Heart left ventricle (tissue), 16 donors: ENCODE results near the gene SH3BP5L. TPM values are rescaled to one million over a fixed set of nuclear protein-coding genes. Genes with fewer than 3 reads are reported as not detected.

Experiments used
- ATAC-seq, 4 donors: fragments of 200-7000 bp; cut with Tn5 transposase; one replicate each; pipeline ENCODE4 v1.9.1; 2020 to 2022; ENCODE audit warnings: moderate library complexity in 4 of 4, mild to moderate bottlenecking in 3 of 4, moderate number of reproducible peaks in 1 of 4
- DNase-seq, 5 donors: peaks; one replicate each; pipeline ENCODE4 v3.0.0-alpha.2; 2020
- H3K27ac ChIP-seq, 12 donors: fragments of 200-600 bp; sonication (generic) in 4 of 12; one replicate each; pipeline versions ENCODE4 v1.5.0 to v1.8.0; 2016 to 2022; ENCODE audit warnings: mild to moderate bottlenecking in 2 of 12
- H3K27me3 ChIP-seq, 9 donors: fragments of 200-600 bp; sonication (generic) in 2 of 9; one replicate each; pipeline versions ENCODE4 v1.5.1 to v1.8.0; 2016 to 2022; ENCODE audit warnings: mild to moderate bottlenecking in 3 of 9
- H3K36me3 ChIP-seq, 9 donors: fragments of 200-600 bp; sonication (generic) in 2 of 9; one replicate each; pipeline versions ENCODE4 v1.5.0 to v1.8.0; 2018 to 2022; ENCODE audit warnings: mild to moderate bottlenecking in 2 of 9
- H3K4me1 ChIP-seq, 12 donors: fragments of 200-600 bp; sonication (generic) in 4 of 12; one replicate each; pipeline versions ENCODE4 v1.5.0 to v1.8.0; 2016 to 2022; ENCODE audit warnings: mild to moderate bottlenecking in 3 of 12
- H3K4me3 ChIP-seq, 12 donors: fragments of 200-600 bp; sonication (generic) in 4 of 12; one replicate each; pipeline versions ENCODE4 v1.5.0 to v1.8.0; 2017 to 2022; ENCODE audit warnings: mild to moderate bottlenecking in 9 of 12, moderate library complexity in 4 of 12
- H3K9me3 ChIP-seq, 12 donors: fragments of 200-600 bp; sonication (generic) in 4 of 12; one replicate each; pipeline versions ENCODE4 v1.5.0 to v1.8.0; 2016 to 2022; ENCODE audit warnings: mild to moderate bottlenecking in 1 of 12
- CTCF ChIP-seq, 12 donors: fragments of 200-600 bp; sonication (generic) in 4 of 12; IDR thresholded peaks; one replicate each; pipeline versions ENCODE4 v1.5.0 to v1.8.0; 2018 to 2022; ENCODE audit warnings: antibody characterized with exemption in 12 of 12, mild to moderate bottlenecking in 5 of 12
- POLR2A ChIP-seq, 2 donors: fragments of 450-650 bp; IDR thresholded peaks; one replicate each; pipeline ENCODE4 v1.6.1; 2017; ENCODE audit warnings: antibody characterized with exemption in 2 of 2, mild to moderate bottlenecking in 2 of 2, moderate library complexity in 2 of 2
- WGBS, 4 donors: extraction: QIAGEN DNeasy Blood & Tissue Kit in 2 of 4; methylation state at CpG; one replicate each; pipeline versions ENCODE4 v1.1.5 to v1.1.7; 2013 to 2018; 5-methylcytosine and 5-hydroxymethylcytosine counted together
- intact Hi-C, 10 donors: fragments of 100-400 bp; cut with DNase I; formaldehyde crosslinking; loops; one replicate each; pipeline versions ENCODE4 v1.11.1 to v1.14.2; 2022
- polyA plus RNA-seq, 2 donors: library from polyadenylated mRNA; stranded (reverse); fragments of 200-250 nt; gene quantifications; one replicate each; pipeline ENCODE4 v1.2.3, GENCODE V29; 2013
- total RNA-seq, 9 donors: library from RNA; depleted of rRNA in 2 of 9; stranded (reverse); fragments of >200 nt in 2 of 9; fragmentation: NEBNext Ultra II Directional in 3 of 9; extraction: Animal tissue kit (Norgen Biotek cat#: 25700) in 3 of 9; gene quantifications; one replicate each; pipeline versions ENCODE4 v1.1.0 to v1.2.4, GENCODE V29; 2016 to 2023
- donor health status: ischemic (EF 13 %, LVEDD 7.1; RV severe dilation, severe dysfunction).
- donor health status: healthy with polysubstance abuse.
- donor health status: DM: no; HTN: yes; CAD: no.
- donor health status: DM: no; HTN: no; CAD: no.
- donor health status: ischemic (EF 25% LVEDD 6.9; RV normal size, moderate dysfunction).
- donor health status: ischemic (EF 25% LVEDD 5.7; RV mildly dilated, moderate dysfunction).
- donor health status: healthy.
- donor health status: DM: yes; HTN: yes; CAD: no.
- donor health status: ischemic (EF 35%, LVEDD 5.7; RV mildly dilated, moderate dysfunction).
- donor health status: nonischemic (EF 11% LVEDD 7.7; RV severe dilation, severe dysfunction).
- donor health status: DM: yes; HTN: yes; CAD: no.
- donor health status: PGD.
- donor health status: ischemic (EF 29% LVEDD 5.4; RV normal size, mild dysfunction).
- donor health status: nonischemic (EF 23%, LVEDD 6.1; RV moderate dilation, normal function).

Gene SH3BP5L
- total and polyA plus RNA-seq, 11 donors: 15.8 to 51.1 (median 19.3) TPM

GRCh38 chr1:248822148-248823032 lies 3.3 kb downstream of the SH3BP5L start:
- peaks cover 19 to 78% (median 64%) of the 10 kb centered on the region in 12 donors for H3K4me1 ChIP-seq
- no peak for ATAC-seq

GRCh38 chr1:248821641-248822040 lies 4.1 kb downstream of the SH3BP5L start:
- peaks cover 0 to 49% (median 32%) of the 10 kb centered on the region in 9 donors for H3K36me3 ChIP-seq
- intact Hi-C loops: no loop called here

More at GRCh38 chr1:248822148-248823032, 3.3 kb downstream of the SH3BP5L start:
- DNase-seq: no peak
- Histone ChIP-seq H3K4me3 (peak overlapping the region in 1 of 12 donors; percentile 26), H3K36me3 (peaks cover 0 to 43% (median 26%) of the 10 kb centered on the region in 9 donors), H3K9me3 (no peaks in the 10 kb centered on the region), H3K27me3 (no peaks in the 10 kb centered on the region), H3K27ac (peak overlapping the region in 8 of 12 donors; percentile 6 to 55 (median 28))
- 74 to 77% (median 75%) methylated on average over 14 to 15 of the region's 15 CpGs for WGBS, 4 donors
- TF ChIP-seq CTCF (IDR thresholded peaks at IDR 0.05): no peak
- intact Hi-C loops: no loop called here

GRCh38 chr1:248821101-248821500 lies 4.6 kb downstream of the SH3BP5L start:
- peak overlapping the region in 5 of 12 donors; percentile 10 to 64 (median 25) for H3K27ac ChIP-seq
- H3K27me3 ChIP-seq: no peaks in the 10 kb centered on the region
- H3K9me3 ChIP-seq: no peaks in the 10 kb centered on the region
- H3K4me1 ChIP-seq: peaks cover 19 to 82% (median 56%) of the 10 kb centered on the region in 12 donors
- 45 to 58% (median 54%) methylated on average over 3 of the region's 3 CpGs for WGBS, 4 donors
- no peak overlapping the region for H3K4me3 ChIP-seq
- H3K36me3 ChIP-seq: peaks cover 0 to 54% (median 38%) of the 10 kb centered on the region in 9 donors
- TF ChIP-seq CTCF (IDR thresholded peaks at IDR 0.05) (no peak), POLR2A (IDR thresholded peaks at IDR 0.05) (no peak)
- intact Hi-C loops: no loop called here
- no peak for DNase-seq
- ATAC-seq: peak in 1 of 4 donors; percentile 3

More at GRCh38 chr1:248821641-248822040, 4.1 kb downstream of the SH3BP5L start:
- ATAC-seq (no peak), DNase-seq (no peak)
- Histone ChIP-seq H3K9me3 (no peaks in the 10 kb centered on the region), H3K27ac (peak overlapping the region in 8 of 12 donors; percentile 6 to 55 (median 22)), H3K27me3 (no peaks in the 10 kb centered on the region), H3K4me1 (peaks cover 19 to 78% (median 57%) of the 10 kb centered on the region in 12 donors), H3K4me3 (no peak overlapping the region)
- WGBS, 4 donors: 90 to 96% (median 94%) methylated on average over 5 to 7 of the region's 7 CpGs
- TF ChIP-seq POLR2A (IDR thresholded peaks at IDR 0.05) (no peak), CTCF (IDR thresholded peaks at IDR 0.05) (no peak)

GRCh38 chr1:248820041-248820585 lies 5.6 kb downstream of the SH3BP5L start:
- H3K9me3 ChIP-seq: no peaks in the 10 kb centered on the region
- H3K4me1 ChIP-seq: peaks cover 19 to 81% (median 55%) of the 10 kb centered on the region in 12 donors
- H3K4me3 ChIP-seq: no peak overlapping the region
- H3K27me3 ChIP-seq: no peaks in the 10 kb centered on the region
- no peak for DNase-seq
- 77 to 83% (median 83%) methylated on average over 7 of the region's 7 CpGs for WGBS, 4 donors
- TF ChIP-seq CTCF (IDR thresholded peaks at IDR 0.05) (no peak), POLR2A (IDR thresholded peaks at IDR 0.05) (no peak)
- peaks cover 0 to 64% (median 48%) of the 10 kb centered on the region in 9 donors for H3K36me3 ChIP-seq
- intact Hi-C loops: no loop called here
- ATAC-seq: no peak
- no peak overlapping the region for H3K27ac ChIP-seq
